H1 (cell line): ENCODE results near the gene RHOBTB3. TPM values are rescaled to one million over a fixed set of nuclear protein-coding genes. Genes with fewer than 3 reads are reported as not detected.
"Not testable (repeated sequence)": the region's sequence is repeated elsewhere in the genome, so short reads cannot be mapped to it uniquely, and the experiment has no call there.

Source experiments
- CTCF ChIA-PET: fragments of 300-600 bp; sonication (Branson Sonifier 250); formaldehyde crosslinking; loops from one replicate; lab custom pipeline; 2021; ENCODE audit not compliant: partially characterized antibody; lab: Charles Lee
- POLR2A ChIA-PET: fragments of 300-600 bp; sonication (Branson Sonifier 250); formaldehyde crosslinking; loops from one replicate; lab custom pipeline; 2021; ENCODE audit warnings: inconsistent platforms; ENCODE audit not compliant: partially characterized antibody; lab: Charles Lee
- DNase-seq, 2 experiments: peaks; one replicate each; pipeline versions ENCODE4 v3.0.0 to v3.0.0-alpha.2; 2010 to 2022; ENCODE audit warnings: low spot score in 2 of 2, low read depth in 1 of 2, mixed read lengths in 1 of 2
- FAIRE-seq: peaks from 2 replicates; lab custom pipeline; 2011; peaks lifted over from hg19 to GRCh38; lab: Jason Lieb, UNC
- H2AFZ ChIP-seq: 2 replicates; pipeline ENCODE4 v1.8.1; 2012; ENCODE audit warnings: low read length, inconsistent platforms
- H2AK5ac ChIP-seq: 2 replicates; pipeline ENCODE4 v1.6.1; 2013; ENCODE audit warnings: low read depth, low read length
- H2BK120ac ChIP-seq: replicated peaks from 2 replicates; pipeline ENCODE3; 2013; ENCODE audit warnings: low read depth, low read length, inconsistent platforms
- H2BK12ac ChIP-seq: 2 replicates; pipeline ENCODE4 v1.6.1; 2013; ENCODE audit warnings: low read depth, low read length
- H2BK15ac ChIP-seq: 2 replicates; pipeline ENCODE4 v1.6.1; 2013; ENCODE audit warnings: low read length
- H2BK20ac ChIP-seq: 2 replicates; pipeline ENCODE4 v1.6.1; 2013; ENCODE audit warnings: low read length
- H2BK5ac ChIP-seq: 2 replicates; pipeline ENCODE4 v1.6.1; 2013; ENCODE audit warnings: low read depth, low read length
- H3K14ac ChIP-seq: 2 replicates; pipeline ENCODE4 v1.6.1; 2013; ENCODE audit warnings: inconsistent platforms; ENCODE audit not compliant: insufficient read length
- H3K18ac ChIP-seq: 2 replicates; pipeline ENCODE4 v1.6.1; 2013; ENCODE audit warnings: low read length; ENCODE audit errors: extremely low read depth
- H3K23ac ChIP-seq: 2 replicates; pipeline ENCODE4 v1.6.1; 2013; ENCODE audit warnings: inconsistent platforms; ENCODE audit not compliant: insufficient read length
- H3K23me2 ChIP-seq: 2 replicates; pipeline ENCODE4 v1.6.1; 2013; ENCODE audit warnings: low read depth, low read length
- H3K27ac ChIP-seq: 2 replicates; pipeline ENCODE4 v1.6.1; 2011; ENCODE audit warnings: low read depth, low read length, inconsistent platforms
- H3K27me3 ChIP-seq, 4 experiments: replicated peaks in 1 of 4; 1 replicate in 1 of 4; 2 replicates in 3 of 4; pipeline versions ENCODE4 v1.6.1 to v1.8.1; 2011 to 2013; ENCODE audit warnings: low read length in 3 of 4, mild to moderate bottlenecking in 3 of 4, inconsistent platforms in 2 of 4, mixed read lengths in 2 of 4, moderate library complexity in 1 of 4; ENCODE audit not compliant: control insufficient read depth in 3 of 4, insufficient read depth in 3 of 4; ENCODE audit errors: extremely low read depth in 1 of 4
- H3K36me3 ChIP-seq, 4 experiments: 2 replicates each; pipeline versions ENCODE4 v1.6.1 to v1.8.1; 2011 to 2013; ENCODE audit warnings: mild to moderate bottlenecking in 4 of 4, low read length in 3 of 4, moderate library complexity in 2 of 4, control low read depth in 1 of 4, inconsistent platforms in 1 of 4; ENCODE audit not compliant: insufficient read depth in 4 of 4, control insufficient read depth in 2 of 4
- H3K4ac ChIP-seq: replicated peaks from 2 replicates; pipeline ENCODE3; 2013; ENCODE audit warnings: low read length, low read depth, mixed read lengths, inconsistent platforms; ENCODE audit not compliant: insufficient read length
- H3K4me1 ChIP-seq, 4 experiments: replicated peaks in 1 of 4; 1 replicate in 1 of 4; 2 replicates in 3 of 4; pipeline versions ENCODE4 v1.6.1 to v1.8.1; 2011 to 2013; ENCODE audit warnings: low read length in 3 of 4, inconsistent platforms in 2 of 4, mixed read lengths in 1 of 4; ENCODE audit not compliant: insufficient read depth in 4 of 4, control insufficient read depth in 3 of 4
- H3K4me2 ChIP-seq, 2 experiments: 2 replicates each; pipeline versions ENCODE4 v1.6.1 to v1.8.1; 2011 to 2013; ENCODE audit warnings: low read depth in 2 of 2, low read length in 2 of 2, control low read depth in 1 of 2, inconsistent platforms in 1 of 2, mild to moderate bottlenecking in 1 of 2; ENCODE audit not compliant: insufficient read depth in 1 of 2
- H3K4me3 ChIP-seq, 4 experiments: fragments of 200-600, 300-600 bp in 1 of 4; sonication (generic), shearing (Covaris generic), sonication (Bioruptor Twin) in 1 of 4; 2 replicates each; pipeline versions ENCODE4 v1.5.1 to v1.8.1; 2011 to 2016; ENCODE audit warnings: low read length in 4 of 4, low read depth in 3 of 4, control low read depth in 2 of 4, inconsistent platforms in 2 of 4, mild to moderate bottlenecking in 2 of 4, mixed read lengths in 1 of 4, moderate library complexity in 1 of 4; ENCODE audit not compliant: insufficient read depth in 2 of 4; ENCODE audit errors: extremely low read depth in 1 of 4
- H3K56ac ChIP-seq: replicated peaks from 2 replicates; pipeline ENCODE3; 2013; ENCODE audit warnings: low read depth, mild to moderate bottlenecking, mixed read lengths, low read length, inconsistent platforms; ENCODE audit not compliant: insufficient read length
- H3K79me1 ChIP-seq: 2 replicates; pipeline ENCODE4 v1.6.1; 2013; ENCODE audit warnings: low read depth, low read length, control low read depth
- H3K79me2 ChIP-seq, 2 experiments: 2 replicates each; pipeline versions ENCODE4 v1.6.1 to v1.8.1; 2012 to 2013; ENCODE audit warnings: low read length in 2 of 2, mild to moderate bottlenecking in 2 of 2, inconsistent platforms in 1 of 2; ENCODE audit not compliant: insufficient read depth in 2 of 2, control insufficient read depth in 1 of 2
- H3K9ac ChIP-seq, 4 experiments: replicated peaks in 1 of 4; 1 replicate in 1 of 4; 2 replicates in 3 of 4; pipeline versions ENCODE4 v1.6.1 to v1.8.1; 2011 to 2013; ENCODE audit warnings: low read depth in 3 of 4, low read length in 3 of 4, control low read depth in 2 of 4, mild to moderate bottlenecking in 2 of 4, moderate library complexity in 2 of 4, inconsistent platforms in 1 of 4; ENCODE audit errors: extremely low read depth in 1 of 4
- H3K9me3 ChIP-seq, 2 experiments: 2 replicates each; pipeline versions ENCODE4 v1.6.1 to v1.8.1; 2012 to 2013; ENCODE audit warnings: mild to moderate bottlenecking in 2 of 2, moderate library complexity in 2 of 2, control low read depth in 1 of 2, inconsistent platforms in 1 of 2, low read depth in 1 of 2, low read length in 1 of 2, mixed read lengths in 1 of 2; ENCODE audit not compliant: insufficient read depth in 2 of 2
- H4K20me1 ChIP-seq, 2 experiments: replicated peaks in 1 of 2; 2 replicates each; pipeline versions ENCODE3 to v1.8.1; 2011 to 2013; ENCODE audit warnings: inconsistent platforms in 2 of 2, low read length in 2 of 2, mild to moderate bottlenecking in 1 of 2; ENCODE audit not compliant: insufficient read depth in 2 of 2, control insufficient read depth in 1 of 2
- H4K5ac ChIP-seq: 2 replicates; pipeline ENCODE4 v1.6.1; 2013; ENCODE audit warnings: low read length, low read depth, mixed read lengths, inconsistent platforms; ENCODE audit not compliant: insufficient read length
- H4K8ac ChIP-seq: 2 replicates; pipeline ENCODE4 v1.8.0; 2013; ENCODE audit warnings: mild to moderate bottlenecking, moderate library complexity, low read length, inconsistent platforms; ENCODE audit not compliant: insufficient read depth; ENCODE audit errors: extremely low read depth
- H4K91ac ChIP-seq: replicated peaks from 2 replicates; pipeline ENCODE3; 2013; ENCODE audit warnings: low read length, mixed read lengths, inconsistent platforms; ENCODE audit not compliant: insufficient read length
- WGBS, 2 experiments: shearing (Covaris generic) in 1 of 2; methylation state at CpG; one replicate each; pipeline versions ENCODE4 v1.1.6 to v1.1.7; 2013 to 2015; ENCODE audit warnings: low lambda C conversion rate in 2 of 2, mixed read lengths in 2 of 2, inconsistent platforms in 1 of 2, low coverage in 1 of 2, missing lambda C conversion rate in 1 of 2; ENCODE audit not compliant: insufficient replicate concordance in 2 of 2, insufficient coverage in 1 of 2, insufficient read length in 1 of 2; ENCODE audit errors: extremely low coverage in 1 of 2, missing lambda C conversion rate in 1 of 2; 5-methylcytosine and 5-hydroxymethylcytosine counted together
- polyA plus RNA-seq, 7 experiments: library from polyadenylated mRNA; depleted of rRNA in 3 of 7; stranded (reverse) in 5 of 7; unstranded in 2 of 7; fragments of >200 nt in 5 of 7; fragments of 200-250 nt in 2 of 7; gene quantifications; 1 replicate in 5 of 7; 2 replicates in 1 of 7; 4 replicates in 1 of 7; pipeline versions ENCODE4 v1.2.1 to v1.2.3, GENCODE V29; 2011 to 2013; ENCODE audit warnings: missing spikeins in 2 of 7, mixed read lengths in 2 of 7
- total RNA-seq: library from RNA; stranded (reverse); fragmentation: NEBNext Ultra II Directional; extraction: Animal tissue kit (Norgen Biotek cat#: 25700); gene quantifications from 2 replicates; pipeline ENCODE4 v1.2.1, GENCODE V29; 2021

The RHOBTB3 gene
- total and polyA plus RNA-seq, 2 of the 8 experiments (the other 6 are each of a cell fraction or from before 2014, with no cell fraction given) = 8.2 to 17.5 TPM

DNA sequence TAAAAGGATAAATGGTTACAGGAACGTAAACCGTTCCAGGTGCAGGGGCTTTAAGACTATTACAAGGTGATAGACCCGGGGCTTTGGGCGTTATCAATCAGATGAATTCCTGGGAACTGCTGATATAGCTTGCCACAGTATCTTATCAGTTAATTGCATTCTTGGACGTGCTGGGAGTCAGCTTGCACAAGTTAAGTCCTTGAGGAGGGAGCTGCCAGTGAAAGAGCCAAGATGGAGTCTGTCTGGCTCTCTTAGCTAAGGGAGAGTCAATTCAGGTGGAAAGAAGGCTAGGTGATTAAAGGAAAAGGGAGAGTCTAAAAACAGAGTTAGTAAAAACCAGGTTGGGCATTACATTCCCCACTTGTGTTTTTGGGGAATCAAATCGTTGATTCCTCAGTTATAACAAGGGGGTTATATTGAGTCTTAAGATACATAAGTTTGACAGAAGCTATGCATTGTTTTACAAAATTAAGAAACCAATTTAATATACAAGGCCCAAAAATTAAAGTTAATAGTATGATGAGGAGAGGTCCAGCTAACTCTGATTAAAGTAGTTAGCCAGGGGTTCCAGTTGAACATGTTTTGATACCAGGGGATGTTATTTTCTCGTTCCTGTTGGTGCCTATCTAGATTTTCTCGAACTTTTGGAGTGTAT lies 23.5 kb upstream of the RHOBTB3 start:
- H3K23ac ChIP-seq, H3K79me2 ChIP-seq, H3K79me1 ChIP-seq, CTCF ChIA-PET, H3K4me1 ChIP-seq, DNase-seq, H3K27ac ChIP-seq, FAIRE-seq, H4K91ac ChIP-seq, H2BK12ac ChIP-seq, H3K4ac ChIP-seq, H2BK5ac ChIP-seq, POLR2A ChIA-PET, H2BK15ac ChIP-seq, H2AK5ac ChIP-seq, H3K36me3 ChIP-seq, H4K5ac ChIP-seq, H3K4me3 ChIP-seq, H4K8ac ChIP-seq, H2BK20ac ChIP-seq, H2AFZ ChIP-seq, H3K4me2 ChIP-seq, H2BK120ac ChIP-seq, H3K23me2 ChIP-seq, H3K14ac ChIP-seq, H3K9me3 ChIP-seq, H3K9ac ChIP-seq, H3K56ac ChIP-seq, H4K20me1 ChIP-seq, H3K18ac ChIP-seq: not testable (repeated sequence)
- 85% methylated on average over 8 of the region's 8 CpGs; no CpG with 5 or more reads in 1 of the 2 experiments for WGBS, 2 experiments
- H3K27me3 ChIP-seq = peaks cover 0 to 11% (median 9%) of the 10 kb centered on the region in 4 experiments; a peak in 6 of 7 replicates
